ENCODE data around the gene MGAT4A.
"Not testable (repeated sequence)": the region's sequence is repeated elsewhere in the genome, so short reads cannot be mapped to it uniquely, and the experiment has no call there.

The MGAT4A gene

DNA sequence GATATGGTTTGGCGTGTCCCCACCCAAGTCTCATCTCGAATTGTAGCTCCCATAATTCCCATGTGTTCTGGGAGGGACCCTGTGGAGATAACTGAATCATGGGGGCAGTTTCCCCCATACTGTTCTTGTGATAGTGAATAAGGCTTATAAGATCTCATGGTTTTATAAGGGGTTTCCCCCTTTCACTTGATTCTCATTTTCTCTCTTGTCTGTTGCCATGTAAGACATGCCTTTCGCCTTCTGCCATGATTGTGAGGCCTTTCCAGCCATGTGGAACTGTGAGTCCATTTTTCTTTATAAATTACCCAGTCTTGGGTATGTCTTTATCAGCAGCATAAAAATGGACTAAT is 71.5 kb downstream of the MGAT4A start:
- not testable (repeated sequence) for DNase-seq

DNA sequence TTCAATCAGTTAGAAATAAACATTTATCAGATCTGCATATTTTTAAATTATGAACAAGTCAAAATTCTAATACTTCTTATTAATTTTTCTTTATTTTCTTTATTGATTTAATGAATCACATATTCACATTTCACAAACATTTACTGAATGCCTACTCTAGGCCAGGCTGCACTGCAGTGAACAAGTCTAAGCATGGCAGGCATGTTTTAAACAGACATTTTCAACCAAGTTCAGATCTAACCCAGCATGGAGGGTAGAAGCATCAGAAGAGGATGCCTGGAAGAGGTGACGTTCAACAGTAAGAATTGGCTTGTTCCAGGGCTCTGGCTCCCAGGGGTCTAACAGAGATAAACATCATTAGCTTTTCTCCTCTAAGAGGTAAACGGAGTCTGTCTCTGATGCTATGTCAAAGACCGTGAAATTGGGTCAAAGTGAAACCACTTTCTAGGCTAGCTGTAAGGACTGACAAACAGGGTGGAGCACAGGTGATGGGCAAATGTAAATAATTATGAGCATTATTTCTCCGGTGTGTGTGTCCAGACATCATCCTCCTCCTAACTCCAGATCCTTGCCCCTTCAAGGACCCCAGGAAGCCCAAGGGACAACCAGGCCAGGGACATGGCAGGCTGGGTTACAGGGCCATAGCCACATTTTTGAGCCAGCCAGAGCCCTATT is 72.0 kb downstream of the MGAT4A start:
- no peak for DNase-seq

DNA sequence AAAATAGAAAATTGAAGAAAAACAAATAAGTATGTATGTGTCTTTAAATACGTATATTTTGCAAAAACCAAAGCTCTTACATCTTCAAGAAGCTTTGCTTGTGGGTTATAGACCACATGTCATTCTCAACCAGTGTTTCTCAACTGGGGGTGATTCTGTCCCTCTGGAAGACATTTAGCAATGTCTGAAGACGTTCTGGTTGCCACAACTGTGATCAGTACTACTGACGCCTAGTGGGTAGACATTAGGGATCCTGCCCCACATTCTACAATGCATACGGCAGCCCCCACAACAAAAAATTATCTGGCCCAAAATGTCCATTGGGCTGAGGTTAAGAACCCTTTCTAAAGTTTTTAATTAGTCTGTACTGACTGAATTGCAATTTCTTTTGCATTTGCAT is 74.1 kb downstream of the MGAT4A start:
- DNase-seq = no peak

DNA sequence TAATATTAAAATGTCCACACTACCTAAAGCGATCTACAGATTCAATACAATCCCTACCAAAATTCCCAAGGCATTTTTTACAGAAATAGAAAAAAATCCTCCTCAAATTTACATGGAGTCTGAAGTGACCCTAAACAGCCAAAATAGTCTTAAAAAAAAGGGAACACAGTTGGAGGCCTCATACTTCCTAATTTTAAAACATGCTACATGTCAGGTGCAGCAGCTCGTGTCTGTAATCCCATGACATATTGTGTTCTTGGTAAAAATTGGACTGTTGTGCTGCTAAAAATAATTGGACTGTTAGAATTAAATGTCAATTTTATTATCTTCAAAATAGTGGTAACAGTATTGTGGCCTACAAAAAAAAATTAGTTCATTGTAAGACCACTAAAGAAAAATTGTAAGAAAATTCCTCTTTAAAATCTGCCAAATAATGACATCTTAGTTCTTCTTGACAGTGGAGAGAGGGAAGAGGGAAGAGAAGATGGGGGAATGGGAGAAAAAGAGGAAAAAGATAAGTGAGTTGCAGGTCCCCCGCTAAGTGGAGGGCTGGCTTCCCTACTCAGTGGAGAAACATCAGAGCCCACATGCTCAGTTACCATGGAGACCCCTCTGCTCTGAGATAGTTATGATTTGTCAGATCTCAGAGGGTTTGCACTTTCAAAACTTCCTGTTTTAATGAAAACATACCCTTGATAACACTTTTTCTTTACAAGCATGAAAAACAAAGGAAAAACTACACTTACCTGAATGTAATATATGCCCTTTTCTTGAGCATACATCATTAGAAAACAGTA is 76.0 kb downstream of the MGAT4A start:
- DNase-seq = no peak

DNA sequence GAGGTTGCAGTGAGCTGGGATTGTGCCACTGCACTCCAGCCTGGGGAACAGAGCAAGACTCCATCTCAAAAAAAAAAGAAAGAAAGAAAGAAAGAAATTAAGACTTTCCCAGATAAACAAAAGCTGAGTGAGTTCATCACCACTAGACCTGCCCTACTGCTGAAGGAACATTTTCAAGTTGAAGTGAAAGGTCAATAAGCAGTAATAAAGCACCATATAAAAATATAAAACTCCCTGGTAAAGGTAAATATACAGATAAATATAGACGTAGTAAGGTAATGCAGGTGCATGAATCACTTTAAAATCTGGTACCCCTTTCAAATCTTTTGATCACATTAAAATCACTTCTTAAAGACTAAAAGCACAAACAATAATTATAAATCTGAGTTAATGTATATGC is 79.9 kb downstream of the MGAT4A start:
- no peak for DNase-seq

DNA sequence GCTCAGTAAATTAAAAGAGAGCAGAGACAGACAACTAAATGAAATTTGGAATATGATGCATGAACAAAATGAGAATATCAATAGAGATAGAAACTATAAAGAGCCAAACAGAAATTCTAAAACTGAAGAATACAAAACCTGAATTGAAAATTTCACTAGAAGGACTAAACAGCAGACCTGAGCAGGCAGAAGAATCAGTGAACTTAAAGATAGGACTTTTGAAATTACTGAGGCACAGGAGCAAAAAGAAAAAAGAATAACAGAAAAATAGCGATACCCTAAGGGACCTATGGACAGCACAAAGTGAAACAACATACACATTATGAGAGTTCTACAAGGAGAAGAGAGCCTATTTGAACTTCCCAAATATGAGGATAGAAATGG is 80.9 kb downstream of the MGAT4A start:
- DNase-seq = no peak

DNA sequence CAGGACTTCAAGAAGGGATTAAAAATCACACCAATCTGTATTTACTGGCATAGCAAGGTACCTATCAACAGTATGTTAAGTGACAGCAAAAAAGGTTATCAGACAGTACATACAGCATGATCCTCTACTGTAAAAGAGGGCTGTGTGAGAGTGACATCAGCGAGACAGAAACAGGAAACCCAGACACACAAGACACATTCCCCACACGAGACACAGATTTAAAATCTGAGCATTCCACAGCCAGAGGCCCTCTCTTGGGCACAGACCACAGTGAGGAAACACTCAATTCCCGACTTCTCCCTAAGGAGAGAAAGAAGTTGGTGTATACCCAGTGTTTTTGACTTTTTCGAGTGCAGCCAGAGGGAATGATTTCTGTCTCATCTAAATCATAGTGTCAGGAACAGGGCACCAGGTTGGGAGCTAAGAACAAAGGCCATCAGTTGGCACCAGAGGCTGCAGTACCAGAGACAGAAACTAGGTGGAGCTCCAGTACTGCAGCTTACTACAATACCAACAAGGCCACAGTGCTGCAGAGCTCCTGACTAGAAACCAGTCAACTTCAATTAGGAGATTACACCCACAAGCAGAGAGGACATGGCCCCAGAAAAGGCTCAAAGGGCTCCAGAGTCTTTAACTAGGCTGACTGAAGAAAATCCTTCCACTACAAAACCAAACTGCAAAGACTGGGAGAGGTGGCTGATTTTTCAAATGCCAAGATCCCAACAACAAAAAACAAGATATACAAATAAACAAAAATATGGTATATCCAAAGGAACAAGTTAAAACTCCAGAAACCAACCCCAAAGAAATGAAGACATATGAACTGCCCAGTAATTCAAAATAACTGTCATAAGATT is 81.6 kb downstream of the MGAT4A start:
- peak in 54 of 58 donors; percentile 6 to 87 (median 66) for DNase-seq

DNA sequence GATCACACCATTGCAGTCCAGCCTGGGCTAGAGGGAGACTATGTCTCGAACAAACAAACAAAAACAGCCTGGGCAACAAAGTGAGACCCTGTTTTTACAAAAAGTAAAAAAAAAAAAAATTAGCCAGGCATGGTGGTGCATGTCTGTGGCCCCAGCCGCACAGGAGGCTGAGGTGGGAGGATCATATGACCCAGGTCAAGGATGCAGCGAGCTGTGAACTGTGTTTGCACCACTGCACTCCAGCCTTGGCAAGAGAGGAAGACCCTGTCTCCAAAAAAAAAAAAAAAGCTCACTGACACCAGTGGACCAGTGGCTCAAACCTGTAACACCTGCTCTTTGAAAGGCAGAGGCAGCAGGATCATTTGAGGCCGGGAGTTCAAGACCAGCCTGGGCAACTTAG is 82.5 kb downstream of the MGAT4A start:
- no peak for DNase-seq

DNA sequence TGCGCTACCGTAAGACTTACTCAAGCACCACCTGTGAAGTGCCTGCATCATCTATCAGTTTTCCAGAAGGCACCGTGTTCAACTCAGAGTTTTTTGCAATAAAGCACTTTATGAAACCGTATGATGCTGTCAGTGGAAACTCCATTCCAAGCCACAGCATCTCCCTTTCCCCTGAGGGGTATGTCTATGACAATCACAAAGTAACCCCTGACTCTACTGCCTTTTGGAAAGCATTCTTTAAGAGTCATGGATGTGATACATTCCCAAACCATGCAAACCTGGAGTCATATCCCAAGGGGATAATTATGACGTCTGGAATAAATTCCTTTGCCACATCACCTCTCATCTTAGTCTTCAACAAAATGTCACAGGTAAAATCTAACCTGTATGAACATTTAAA is 83.3 kb downstream of the MGAT4A start:
- DNase-seq = no peak

DNA sequence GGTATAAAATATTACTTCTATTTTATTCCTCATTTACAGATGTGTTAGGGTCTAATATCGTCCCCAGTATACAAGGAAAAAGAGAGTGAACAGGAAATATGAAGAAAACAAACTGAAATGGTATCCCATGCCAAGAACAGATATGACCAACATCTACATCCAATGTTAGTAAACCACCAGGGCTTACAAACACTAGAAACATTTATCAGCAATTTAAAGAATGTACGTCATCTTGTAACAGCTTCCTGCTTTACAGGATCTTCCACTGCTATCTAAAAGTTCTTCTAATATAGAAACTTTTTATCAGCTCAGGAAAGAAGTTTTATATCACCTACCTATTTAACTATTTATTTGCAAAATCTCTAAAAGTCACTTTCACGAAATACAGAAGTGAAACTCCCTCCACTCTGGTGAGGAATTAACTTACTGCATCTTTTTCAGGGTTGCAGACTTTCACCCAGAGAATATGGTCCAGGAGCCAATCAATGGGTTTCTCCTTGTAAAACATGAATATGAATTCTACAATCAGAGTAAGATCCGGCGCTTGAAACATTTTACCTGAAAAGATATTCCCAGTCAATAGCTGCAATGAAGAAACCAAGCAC is 87.3 kb downstream of the MGAT4A start:
- DNase-seq = no peak

DNA sequence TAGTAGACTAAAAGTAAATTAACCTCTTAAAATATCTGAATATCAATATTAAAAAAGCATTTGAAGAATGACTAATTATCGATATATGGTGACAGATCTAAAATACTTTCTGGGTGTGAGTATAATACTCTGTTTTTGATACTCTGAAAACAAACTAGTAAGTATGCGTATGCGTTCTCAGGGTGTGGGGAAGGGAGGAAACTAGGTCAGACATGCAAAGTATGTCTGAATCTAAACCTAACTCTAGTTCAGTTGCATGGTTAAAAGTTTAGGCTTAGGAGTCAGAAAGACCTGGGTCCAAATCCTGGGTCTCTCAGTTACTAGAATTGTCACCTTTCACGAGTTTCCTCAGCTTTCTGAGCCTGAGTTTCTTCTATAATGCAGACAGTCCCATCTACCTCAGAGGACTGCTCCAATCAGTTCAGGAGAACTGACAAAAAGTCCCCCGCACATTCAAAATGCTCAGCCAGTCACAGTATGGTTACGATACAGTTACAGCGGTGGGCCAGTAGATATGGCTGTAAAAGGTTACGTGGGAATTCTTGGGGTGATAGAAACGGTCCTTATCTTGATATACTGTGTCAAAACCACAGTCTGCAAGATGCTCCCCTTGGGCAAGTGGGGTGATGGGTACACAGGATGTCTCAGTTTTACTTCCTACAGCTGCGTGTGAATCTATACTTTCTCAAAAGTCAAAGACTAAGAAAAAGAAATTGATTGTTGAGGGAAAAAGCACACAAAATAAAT is 93.4 kb downstream of the MGAT4A start:
- DNase-seq = no peak

DNA sequence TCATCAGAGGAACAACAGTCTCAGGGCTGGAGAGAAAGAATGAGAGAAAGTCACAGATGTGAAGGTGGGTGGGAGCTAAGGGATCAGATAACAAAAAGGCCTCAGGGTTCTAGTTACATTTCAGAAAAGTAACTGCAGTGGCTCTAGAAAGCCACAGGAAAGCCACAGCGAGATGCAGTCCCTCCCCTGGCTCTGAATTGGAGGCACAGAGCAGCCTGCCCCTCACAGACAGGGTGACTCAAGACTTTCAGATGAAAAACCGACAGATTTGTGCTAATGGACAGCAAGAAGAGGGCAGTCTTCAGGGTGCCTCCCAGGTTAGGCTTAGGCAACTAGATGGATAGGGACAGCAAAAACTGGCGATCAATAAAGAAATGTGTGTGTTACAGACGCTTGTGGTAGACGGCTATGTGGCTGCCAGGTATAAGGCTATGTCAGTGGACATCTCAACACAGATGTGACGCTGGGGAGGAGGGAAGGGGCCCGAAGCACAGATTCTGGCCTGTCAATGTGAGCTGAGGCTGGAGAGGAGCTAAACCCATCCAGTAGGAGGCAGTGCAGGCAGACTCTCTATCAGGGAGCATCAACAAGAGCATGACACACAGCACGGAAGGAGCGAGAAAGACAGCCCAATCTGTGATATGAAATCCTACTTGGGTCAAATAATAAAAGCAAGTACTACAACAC is 96.4 kb downstream of the MGAT4A start:
- no peak for DNase-seq

DNA sequence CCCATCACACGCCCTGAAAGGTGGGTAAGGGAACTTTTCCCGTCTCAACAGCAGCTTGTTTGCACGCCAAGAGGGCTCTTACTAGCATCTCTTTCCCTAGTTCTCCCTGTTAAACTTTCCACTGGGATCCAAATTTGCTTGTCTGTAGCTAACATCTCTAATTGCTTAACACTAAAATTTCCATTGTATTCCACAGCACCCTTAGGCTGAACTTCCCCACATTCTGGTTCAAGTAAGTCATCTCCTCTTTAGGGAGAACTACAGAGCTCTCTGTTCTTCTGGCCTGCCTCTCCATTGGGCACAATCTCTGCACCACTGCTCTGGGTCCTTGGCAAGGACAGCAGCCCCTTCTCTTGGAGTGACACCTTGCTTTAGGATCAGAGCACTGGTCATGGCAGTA is 98.6 kb downstream of the MGAT4A start:
- DNase-seq = no peak

DNA sequence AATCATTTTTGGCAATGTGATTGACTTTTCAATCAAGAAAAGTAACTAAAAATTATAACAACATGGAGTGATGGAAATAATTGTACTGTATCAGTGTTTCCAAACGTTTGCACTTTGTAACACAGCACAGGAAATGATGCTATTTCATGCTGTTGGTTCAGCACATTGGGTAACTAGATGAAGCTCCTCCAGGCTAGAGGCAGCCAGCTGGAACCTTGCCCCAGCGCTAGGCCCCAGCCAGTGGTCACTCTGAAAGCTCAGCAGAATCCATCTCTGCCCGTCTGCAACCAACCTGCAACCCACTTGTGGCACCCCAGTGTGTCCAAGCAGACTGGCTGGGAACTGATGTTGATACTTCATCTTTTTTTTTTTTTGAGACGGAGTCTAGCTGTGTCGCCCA is 107.3 kb downstream of the MGAT4A start:
- peak in 2 of 58 donors; percentile 3 to 7 for DNase-seq

DNA sequence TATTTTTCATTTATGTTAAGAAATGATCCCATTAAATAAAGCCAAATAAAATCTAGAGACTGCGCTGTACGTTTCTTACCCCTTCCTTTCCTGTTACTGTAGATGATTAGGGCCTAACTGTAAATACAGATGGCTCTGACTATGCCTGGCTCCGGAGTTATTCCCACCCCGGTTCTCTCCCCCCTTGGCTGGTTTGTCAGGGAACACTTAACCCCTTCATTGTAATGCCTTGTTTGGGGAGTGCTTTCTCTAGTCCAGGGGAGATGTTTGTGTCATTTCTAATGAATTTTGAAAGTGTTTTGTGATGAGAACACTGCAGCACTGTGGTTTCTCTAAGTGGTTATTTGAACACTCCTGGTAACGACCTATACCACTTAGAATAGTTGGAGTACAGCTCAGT is 113.8 kb downstream of the MGAT4A start:
- no peak for DNase-seq

DNA sequence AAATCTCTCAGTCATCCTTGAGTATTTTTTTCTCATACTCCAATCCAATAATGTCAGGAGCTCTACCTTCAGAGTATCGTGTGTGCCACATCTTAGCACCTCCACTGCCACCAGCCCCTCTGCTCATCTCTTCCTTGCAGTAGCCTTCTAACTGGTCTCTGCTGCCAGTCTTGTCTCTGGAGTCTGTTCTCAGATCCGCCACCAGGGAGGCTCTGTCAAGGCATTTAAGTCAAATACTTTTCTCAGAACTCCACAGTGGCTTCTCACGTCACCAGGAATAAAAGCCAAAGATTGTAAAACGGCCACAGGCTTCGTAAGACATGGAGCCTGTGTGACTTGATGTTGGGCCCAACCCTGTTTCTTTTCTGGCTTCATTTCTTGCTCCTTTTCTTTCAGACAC is 115.5 kb downstream of the MGAT4A start:
- DNase-seq = no peak

DNA sequence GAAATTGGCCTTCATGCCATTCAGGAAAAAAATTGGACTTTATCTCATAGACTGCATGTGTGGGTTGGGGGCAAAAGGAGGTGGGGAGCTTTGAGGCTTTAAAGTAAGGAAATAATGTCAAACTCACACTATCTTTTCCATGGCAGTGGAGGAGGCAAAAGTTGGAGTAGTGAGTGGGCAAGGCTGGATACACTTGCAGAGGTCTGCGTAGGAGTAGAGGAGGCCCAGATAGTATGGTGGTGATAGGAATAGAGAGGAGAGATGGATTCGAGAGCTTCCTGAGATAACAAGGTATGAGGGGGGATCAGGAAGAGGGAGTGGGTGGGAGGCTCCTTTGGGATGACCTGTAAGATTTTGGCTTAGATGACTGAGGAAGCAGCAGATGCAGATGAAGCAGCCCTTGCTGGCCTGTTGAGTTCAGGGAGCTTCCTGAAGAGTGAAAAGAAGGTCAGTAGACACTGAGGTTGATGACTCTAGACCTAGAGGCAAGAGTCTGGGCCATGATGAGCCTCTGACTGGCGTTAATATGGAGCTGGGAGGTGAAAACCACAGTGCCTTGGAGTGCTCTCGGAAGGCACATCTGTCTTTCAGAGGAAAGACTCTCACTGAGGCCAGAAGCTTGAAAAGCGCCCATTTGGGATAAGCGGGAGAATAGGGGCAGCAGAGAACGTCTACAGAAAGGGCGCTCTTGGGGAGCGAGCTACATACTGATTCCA is 116.8 kb downstream of the MGAT4A start:
- no peak for DNase-seq

DNA sequence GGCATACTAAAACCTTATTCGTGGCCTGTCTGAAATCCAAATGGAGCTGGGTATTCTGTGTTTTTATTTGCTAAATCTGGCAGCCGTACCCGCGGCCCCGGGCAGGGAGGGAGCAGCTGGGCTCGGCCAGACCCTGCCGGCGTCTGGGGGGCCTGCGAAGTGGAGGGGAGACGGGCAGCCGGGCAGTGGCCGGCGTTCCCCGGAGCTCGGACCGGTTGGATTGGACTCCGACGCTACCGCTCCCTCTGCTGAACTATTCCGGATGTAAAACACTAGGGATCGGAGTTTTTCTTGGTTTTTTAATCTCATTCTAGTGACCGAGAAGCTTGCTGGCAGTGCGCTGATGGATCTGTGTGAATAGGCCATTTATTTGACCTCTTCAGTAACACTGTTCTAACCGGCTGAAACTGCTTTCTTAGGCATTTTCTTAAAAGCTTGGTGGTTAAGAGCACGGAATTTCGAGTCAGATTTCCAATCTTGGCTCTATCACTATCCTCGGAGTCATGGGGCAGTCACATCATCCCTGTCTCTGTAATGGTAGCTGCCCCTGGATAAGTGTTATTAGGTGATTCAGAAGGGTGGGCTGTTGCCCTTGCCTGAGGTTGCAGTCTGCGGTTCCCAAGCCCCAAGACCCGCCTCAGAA is 121.8 kb downstream of the MGAT4A start:
- peak in 2 of 58 donors; percentile 35 to 65 for DNase-seq

Data from anterior cingulate cortex (tissue), 58 donors.